HepG2 (cell line): Measurements from ENCODE around the gene SMARCD1. TPM values are rescaled to one million over a fixed set of nuclear protein-coding genes. Genes with fewer than 3 reads are reported as not detected.

Source experiments
- ETV6 ChIP-seq: sonication (generic); formaldehyde crosslinking; conservative IDR thresholded peaks from 2 replicates; pipeline ENCODE4 v1.4.0; 2020; ENCODE audit warnings: missing genetic modification reagents
- FOSL1 ChIP-seq: sonication (generic); formaldehyde crosslinking; IDR thresholded peaks from 2 replicates; pipeline ENCODE4 v1.9.0; 2021; ENCODE audit warnings: missing genetic modification reagents, borderline replicate concordance
- HDAC2 ChIP-seq: sonication (generic); formaldehyde crosslinking; IDR thresholded peaks from 2 replicates; pipeline ENCODE4 v1.4.0; 2020; ENCODE audit warnings: missing genetic modification reagents
- HNF1A ChIP-seq, 2 experiments: sonication (generic) in 1 of 2; formaldehyde crosslinking in 1 of 2; IDR thresholded peaks; 2 replicates each; pipeline versions ENCODE4 v1.4.0 to v1.6.1; 2016 to 2020; ENCODE audit warnings: borderline replicate concordance in 1 of 2, low read depth in 1 of 2, mild to moderate bottlenecking in 1 of 2, missing genetic modification reagents in 1 of 2
- KLF11 ChIP-seq: IDR thresholded peaks from 2 replicates; pipeline ENCODE4 v1.6.1; 2016; ENCODE audit warnings: missing compliant biosample characterization
- NFRKB ChIP-seq: fragments of 450-650 bp; IDR thresholded peaks from 2 replicates; pipeline ENCODE4 v1.6.1; 2017
- PHF5A ChIP-seq: IDR thresholded peaks from one replicate; pipeline ENCODE4 v1.6.1; 2018; ENCODE audit warnings: low read depth, missing genetic modification reagents; ENCODE audit not compliant: unreplicated experiment
- PRMT3 ChIP-seq: sonication (generic); formaldehyde crosslinking; IDR thresholded peaks from 2 replicates; pipeline ENCODE4 v1.8.1; 2022; ENCODE audit warnings: low read depth, mild to moderate bottlenecking, moderate library complexity, missing genetic modification reagents, borderline replicate concordance
- PRPF4 ChIP-seq: fragments of 200-400 bp; formaldehyde crosslinking; IDR thresholded peaks from 2 replicates; pipeline ENCODE4 v1.6.1; 2016; ENCODE audit warnings: low read length, low read depth; ENCODE audit not compliant: poor library complexity, severe bottlenecking
- RXRA ChIP-seq: sonication (generic); formaldehyde crosslinking; IDR thresholded peaks from 2 replicates; pipeline ENCODE4 v1.5.1; 2020; ENCODE audit warnings: missing genetic modification reagents
- THAP9 ChIP-seq: sonication (generic); formaldehyde crosslinking; IDR thresholded peaks from 2 replicates; pipeline ENCODE4; 2020; ENCODE audit warnings: missing genetic modification reagents, mild to moderate bottlenecking, borderline replicate concordance
- ZNF335 ChIP-seq: sonication (generic); formaldehyde crosslinking; IDR thresholded peaks from 2 replicates; pipeline ENCODE4 v1.4.0; 2020; ENCODE audit warnings: missing genetic modification reagents
- ZNF577 ChIP-seq: sonication (generic); formaldehyde crosslinking; IDR thresholded peaks from 2 replicates; pipeline ENCODE4 v1.4.0; 2020; ENCODE audit warnings: mild to moderate bottlenecking, low read depth, missing genetic modification reagents, borderline replicate concordance
- polyA plus RNA-seq, 8 experiments: library from polyadenylated mRNA; depleted of rRNA in 3 of 8; stranded (reverse) in 7 of 8; unstranded in 1 of 8; fragments of >200 nt; fragmentation: Illumina TruSeq in 4 of 8; extraction: Trizol in 4 of 8; gene quantifications; 2 replicates each; pipeline versions ENCODE4 v1.2.1 to v1.2.3, GENCODE V29; 2011 to 2016; ENCODE audit warnings: low read depth in 4 of 8, missing spikeins in 1 of 8, mixed read lengths in 1 of 8; ENCODE audit not compliant: insufficient read depth in 1 of 8
- total RNA-seq, 5 experiments: library from RNA; depleted of rRNA; stranded (reverse); fragments of >200 nt; fragmentation: Illumina TruSeq; extraction: Trizol; gene quantifications; 2 replicates each; pipeline ENCODE4 v1.2.3, GENCODE V29; 2016; ENCODE audit warnings: low read depth in 1 of 5
- TF ChIP-seq, protein P1 (sequence below): sonication (generic); formaldehyde crosslinking; IDR thresholded peaks from 2 replicates; pipeline ENCODE4 v1.4.0; 2020; ENCODE audit warnings: mild to moderate bottlenecking, missing genetic modification reagents, borderline replicate concordance
- TF ChIP-seq, protein P2 (sequence below): sonication (generic); formaldehyde crosslinking; IDR thresholded peaks from 2 replicates; pipeline ENCODE4 v1.8.1; 2023; ENCODE audit warnings: mild to moderate bottlenecking, inconsistent platforms, moderate library complexity, missing genetic modification reagents, borderline replicate concordance

SMARCD1 gene
- total and polyA plus RNA-seq, 2 of the 13 experiments (the other 11 are each of a cell fraction or from before 2014, with no cell fraction given) = 51.7 to 54.6 TPM

GRCh38 chr12:50110127-50110761, 25.1 kb downstream of the SMARCD1 start (continued):
- TF ChIP-seq ZNF577 (CRISPR knock-in tag) (no peak), PHF5A (CRISPR knock-in tag) (peak; percentile 38), PRPF4 (no peak), HNF1A (IDR thresholded peaks at IDR 0.05; ENCODE audit: low read depth) (no peak), HNF1A (CRISPR knock-in tag; IDR thresholded peaks at IDR 0.05; ENCODE audit: borderline replicate concordance) (no peak), ZNF335 (CRISPR knock-in tag) (no peak), FOSL1 (no peak), ETV6 (CRISPR knock-in tag) (no peak), PRMT3 (no peak), NFRKB (no peak), HDAC2 (peak; percentile 18; the same call in 1 of the 2 replicates), RXRA (CRISPR knock-in tag) (peak; percentile 47), KLF11 (CRISPR knock-in tag) (no peak), THAP9 (CRISPR knock-in tag) (no peak)
- TF ChIP-seq, protein P1, sequence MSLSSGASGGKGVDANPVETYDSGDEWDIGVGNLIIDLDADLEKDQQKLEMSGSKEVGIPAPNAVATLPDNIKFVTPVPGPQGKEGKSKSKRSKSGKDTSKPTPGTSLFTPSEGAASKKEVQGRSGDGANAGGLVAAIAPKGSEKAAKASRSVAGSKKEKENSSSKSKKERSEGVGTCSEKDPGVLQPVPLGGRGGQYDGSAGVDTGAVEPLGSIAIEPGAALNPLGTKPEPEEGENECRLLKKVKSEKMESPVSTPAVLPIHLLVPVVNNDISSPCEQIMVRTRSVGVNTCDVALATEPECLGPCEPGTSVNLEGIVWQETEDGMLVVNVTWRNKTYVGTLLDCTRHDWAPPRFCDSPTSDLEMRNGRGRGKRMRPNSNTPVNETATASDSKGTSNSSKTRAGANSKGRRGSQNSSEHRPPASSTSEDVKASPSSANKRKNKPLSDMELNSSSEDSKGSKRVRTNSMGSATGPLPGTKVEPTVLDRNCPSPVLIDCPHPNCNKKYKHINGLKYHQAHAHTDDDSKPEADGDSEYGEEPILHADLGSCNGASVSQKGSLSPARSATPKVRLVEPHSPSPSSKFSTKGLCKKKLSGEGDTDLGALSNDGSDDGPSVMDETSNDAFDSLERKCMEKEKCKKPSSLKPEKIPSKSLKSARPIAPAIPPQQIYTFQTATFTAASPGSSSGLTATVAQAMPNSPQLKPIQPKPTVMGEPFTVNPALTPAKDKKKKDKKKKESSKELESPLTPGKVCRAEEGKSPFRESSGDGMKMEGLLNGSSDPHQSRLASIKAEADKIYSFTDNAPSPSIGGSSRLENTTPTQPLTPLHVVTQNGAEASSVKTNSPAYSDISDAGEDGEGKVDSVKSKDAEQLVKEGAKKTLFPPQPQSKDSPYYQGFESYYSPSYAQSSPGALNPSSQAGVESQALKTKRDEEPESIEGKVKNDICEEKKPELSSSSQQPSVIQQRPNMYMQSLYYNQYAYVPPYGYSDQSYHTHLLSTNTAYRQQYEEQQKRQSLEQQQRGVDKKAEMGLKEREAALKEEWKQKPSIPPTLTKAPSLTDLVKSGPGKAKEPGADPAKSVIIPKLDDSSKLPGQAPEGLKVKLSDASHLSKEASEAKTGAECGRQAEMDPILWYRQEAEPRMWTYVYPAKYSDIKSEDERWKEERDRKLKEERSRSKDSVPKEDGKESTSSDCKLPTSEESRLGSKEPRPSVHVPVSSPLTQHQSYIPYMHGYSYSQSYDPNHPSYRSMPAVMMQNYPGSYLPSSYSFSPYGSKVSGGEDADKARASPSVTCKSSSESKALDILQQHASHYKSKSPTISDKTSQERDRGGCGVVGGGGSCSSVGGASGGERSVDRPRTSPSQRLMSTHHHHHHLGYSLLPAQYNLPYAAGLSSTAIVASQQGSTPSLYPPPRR = no peak
- TF ChIP-seq, protein P2, sequence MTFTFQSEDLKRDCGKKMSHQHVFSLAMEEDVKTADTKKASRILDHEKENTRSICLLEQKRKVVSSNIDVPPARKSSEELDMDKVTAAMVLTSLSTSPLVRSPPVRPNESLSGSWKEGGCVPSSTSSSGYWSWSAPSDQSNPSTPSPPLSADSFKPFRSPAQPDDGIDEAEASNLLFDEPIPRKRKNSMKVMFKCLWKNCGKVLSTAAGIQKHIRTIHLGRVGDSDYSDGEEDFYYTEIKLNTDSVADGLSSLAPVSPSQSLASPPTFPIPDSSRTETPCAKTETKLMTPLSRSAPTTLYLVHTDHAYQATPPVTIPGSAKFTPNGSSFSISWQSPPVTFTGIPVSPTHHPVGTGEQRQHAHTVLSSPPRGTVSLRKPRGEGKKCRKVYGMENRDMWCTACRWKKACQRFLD = no peak
